Endothelial cell of umbilical vein (primary cell): ENCODE data around the gene AGRN. TPM values are rescaled to one million over a fixed set of nuclear protein-coding genes. Genes with fewer than 3 reads are reported as not detected.
"Not testable (repeated sequence)": the region's sequence is repeated elsewhere in the genome, so short reads cannot be mapped to it uniquely, and the experiment has no call there.

Experiments used
- BruUV-seq: library from RNA; stranded (reverse); fragments of 400-500 nt; replicated peaks from 2 replicates; lab custom pipeline; 2021; lab: Mats Ljungman, UMichigan
- CTCF ChIA-PET: fragments of 300-600, 350-600 bp; sonication (Branson Sonifier 250); formaldehyde crosslinking; loops from one replicate; lab custom pipeline; 2021; ENCODE audit warnings: antibody characterized with exemption, inconsistent platforms; lab: Charles Lee
- POLR2A ChIA-PET: fragments of 300-600, 350-600 bp; sonication (Branson Sonifier 250); formaldehyde crosslinking; loops from one replicate; lab custom pipeline; 2021; ENCODE audit warnings: antibody characterized with exemption, inconsistent platforms; lab: Charles Lee
- DNase-seq: peaks from one replicate; pipeline ENCODE4 v3.0.0-alpha.2; 2011; ENCODE audit warnings: low read depth, low spot score
- FAIRE-seq: peaks from 2 replicates; lab custom pipeline; 2011; peaks lifted over from hg19 to GRCh38; lab: Jason Lieb, UNC
- H2AFZ ChIP-seq: 2 replicates; pipeline ENCODE4 v1.6.0; 2012; ENCODE audit warnings: low read depth, low read length, control low read depth, inconsistent platforms
- H3K27ac ChIP-seq: 2 replicates; pipeline ENCODE4 v1.5.1; 2011; ENCODE audit warnings: low read depth, mild to moderate bottlenecking, control low read depth, low read length, moderate library complexity; ENCODE audit not compliant: insufficient read depth
- H3K27me3 ChIP-seq, 2 experiments: 2 replicates each; pipeline versions ENCODE4 v1.6.0 to v1.6.1; 2011; ENCODE audit warnings: low read length in 2 of 2, mixed read lengths in 1 of 2; ENCODE audit not compliant: control insufficient read depth in 2 of 2, insufficient read depth in 2 of 2
- H3K36me3 ChIP-seq, 2 experiments: 2 replicates in 1 of 2; 3 replicates in 1 of 2; pipeline ENCODE4 v1.5.1; 2011; ENCODE audit warnings: low read length in 2 of 2, mild to moderate bottlenecking in 1 of 2, moderate library complexity in 1 of 2; ENCODE audit not compliant: control insufficient read depth in 2 of 2, insufficient read depth in 2 of 2; ENCODE audit errors: extremely low read depth in 1 of 2
- H3K4me1 ChIP-seq: 3 replicates; pipeline ENCODE4 v1.5.1; 2011; ENCODE audit warnings: mild to moderate bottlenecking, low read length; ENCODE audit not compliant: control insufficient read depth, insufficient read depth; ENCODE audit errors: extremely low read depth
- H3K4me2 ChIP-seq: 2 replicates; pipeline ENCODE4 v1.6.1; 2011; ENCODE audit warnings: low read length, control low read depth, mixed read lengths; ENCODE audit not compliant: insufficient read depth
- H3K4me3 ChIP-seq, 3 experiments: fragments of 200-600 bp in 1 of 3; sonication (generic), shearing (Covaris generic) in 1 of 3; replicated peaks in 1 of 3; 2 replicates each; pipeline ENCODE4 v1.5.1; 2011 to 2016; ENCODE audit warnings: control low read depth in 3 of 3, low read length in 3 of 3, mild to moderate bottlenecking in 2 of 3, inconsistent platforms in 1 of 3, low read depth in 1 of 3, moderate library complexity in 1 of 3; ENCODE audit not compliant: insufficient read depth in 1 of 3
- H3K79me2 ChIP-seq: 2 replicates; pipeline ENCODE4 v1.6.0; 2012; ENCODE audit warnings: low read length, inconsistent platforms; ENCODE audit not compliant: control insufficient read depth, insufficient read depth
- H3K9ac ChIP-seq: replicated peaks from 2 replicates; pipeline ENCODE3; 2011; ENCODE audit warnings: low read length, control low read depth; ENCODE audit not compliant: insufficient read depth; ENCODE audit errors: extremely low read depth
- H3K9me1 ChIP-seq: replicated peaks from 3 replicates; pipeline ENCODE4 v1.6.0; 2011; ENCODE audit warnings: mild to moderate bottlenecking, low read length; ENCODE audit not compliant: control insufficient read depth, insufficient read depth; ENCODE audit errors: extremely low read depth
- H3K9me3 ChIP-seq: replicated peaks from 2 replicates; pipeline ENCODE4 v1.5.1; 2012; ENCODE audit warnings: low read length, inconsistent platforms; ENCODE audit not compliant: control insufficient read depth, insufficient read depth
- H4K20me1 ChIP-seq: replicated peaks from 2 replicates; pipeline ENCODE3; 2011; ENCODE audit warnings: mild to moderate bottlenecking, low read length; ENCODE audit not compliant: control insufficient read depth, insufficient read depth; ENCODE audit errors: extremely low read depth
- CTCF ChIP-seq, 2 donors: IDR thresholded peaks; 1 replicate in 1 of 2; 2 replicates in 1 of 2; pipeline ENCODE4 v1.5.1; 2011; ENCODE audit warnings: low read length in 2 of 2, mild to moderate bottlenecking in 2 of 2, moderate library complexity in 2 of 2, control low read depth in 1 of 2, inconsistent platforms in 1 of 2, low read depth in 1 of 2; ENCODE audit not compliant: insufficient read depth in 1 of 2; ENCODE audit errors: extremely low read depth in 1 of 2
- JUN ChIP-seq: IDR thresholded peaks from 2 replicates; pipeline ENCODE4 v1.6.1; 2011; ENCODE audit warnings: borderline replicate concordance, low read depth; ENCODE audit not compliant: insufficient read length, insufficient read depth
- dilution Hi-C: fragments of 300-500 bp; cut with MboI; formaldehyde crosslinking; loops from one replicate; pipeline ENCODE4 v1.15.0; 2019; ENCODE audit warnings: low sequenced_read_pairs; ENCODE audit not compliant: extremely low pct_ligation_motif_present
- intact Hi-C: fragments of 100-400 bp; cut with micrococcal nuclease; formaldehyde crosslinking; loops from one replicate; pipeline ENCODE4 v1.10.0; 2022
- polyA plus RNA-seq, 4 experiments: library from polyadenylated mRNA; depleted of rRNA in 3 of 4; stranded (reverse) in 3 of 4; unstranded in 1 of 4; fragments of >200 nt; gene quantifications; 2 replicates each; pipeline versions ENCODE4 v1.2.1 to v1.2.3, GENCODE V29; 2011 to 2012; ENCODE audit warnings: missing spikeins in 1 of 4
- total RNA-seq: library from RNA; stranded (reverse); gene quantifications from 2 replicates; pipeline ENCODE4 v1.2.3, GENCODE V29; 2021

The AGRN gene
- total and polyA plus RNA-seq, 2 donors (not counting 3 experiments of a cell fraction or from before 2014, with no cell fraction given), result 66.6 to 67.8 TPM

GRCh38 chr1:975896-976683, 43.8 kb upstream of the AGRN start:
- Histone ChIP-seq H3K36me3 (no peaks in the 10 kb centered on the region), H3K79me2 (no peaks in the 10 kb centered on the region), H3K4me1 (no peaks in the 10 kb centered on the region), H4K20me1 (no peaks in the 10 kb centered on the region), H3K27ac (no peak overlapping the region), H3K9ac (no peak overlapping the region), H3K9me1 (no peaks in the 10 kb centered on the region), H3K27me3 (no peaks in the 10 kb centered on the region), H3K4me2 (no peak overlapping the region), H3K4me3 (no peak overlapping the region), H2AFZ (no peak overlapping the region), H3K9me3 (no peaks in the 10 kb centered on the region)
- intact Hi-C loops, result loop anchor here (1.0 kb wide), 1 partner anchor 72 kb away; no protein-coding TSS in a partner anchor
- POLR2A ChIA-PET, result no interaction called here
- DNase-seq, result no peak
- FAIRE-seq, result no peak
- CTCF ChIA-PET, result interaction anchor here (0.7 to 1.5 kb wide), 6 partner anchors 9 to 316 kb away, joined by 3 to 5 read pairs (median 4); partner anchors contain the start of gene PLEKHN1
- TF ChIP-seq CTCF (IDR thresholded peaks at IDR 0.05; ENCODE audit: extremely low read depth in 1 of 2, insufficient read depth in 1 of 2, low read depth in 1 of 2, low read length in 2 of 2), result peak; percentile 17 to 54
- no peak for TF ChIP-seq JUN
- dilution Hi-C loops, result no loop called here
- no TSS peak for BruUV-seq

GRCh38 chr1:976791-977190, 43.1 kb upstream of the AGRN start:
- CTCF ChIA-PET, result interaction anchor here (1.0 to 1.5 kb wide), 3 partner anchors 10 to 315 kb away, joined by 4 to 5 read pairs (median 4); partner anchors contain the start of gene PLEKHN1
- H3K27me3 ChIP-seq, H3K4me1 ChIP-seq, POLR2A ChIA-PET, H3K9me3 ChIP-seq, H3K27ac ChIP-seq, H3K4me2 ChIP-seq, H3K36me3 ChIP-seq, H3K9ac ChIP-seq, H3K4me3 ChIP-seq, DNase-seq, dilution Hi-C loops, FAIRE-seq, H4K20me1 ChIP-seq, H3K9me1 ChIP-seq, BruUV-seq, H2AFZ ChIP-seq, H3K79me2 ChIP-seq: not testable (repeated sequence)
- intact Hi-C loops, result loop anchor here (1.0 kb wide), 1 partner anchor 72 kb away; no protein-coding TSS in a partner anchor
